Activated naive CD4-positive, alpha-beta T cell treated with anti-CD3 and anti-CD28 coated beads for 36 hours (primary cell): Measurements from ENCODE around the gene TMEM125. TPM values are rescaled to one million over a fixed set of nuclear protein-coding genes. Genes with fewer than 3 reads are reported as not detected.

Experiments
- CTCF ChIA-PET: fragments of 350-600 bp; sonication (Branson Sonifier 250); formaldehyde crosslinking; loops from one replicate; lab custom pipeline; 2021; ENCODE audit warnings: antibody characterized with exemption; lab: Charles Lee
- DNase-seq: peaks from one replicate; pipeline ENCODE4 v3.0.0-alpha.2; 2020
- H3K27ac Mint-ChIP-seq: one replicate; pipeline ENCODE4 v1.8.0; 2021; ENCODE audit warnings: mild to moderate bottlenecking, mixed read lengths
- H3K27me3 Mint-ChIP-seq: one replicate; pipeline ENCODE4 v1.8.0; 2021; ENCODE audit warnings: low read depth, mixed read lengths
- H3K36me3 Mint-ChIP-seq: one replicate; pipeline ENCODE4 v1.8.0; 2021; ENCODE audit warnings: low read depth, mixed read lengths
- H3K4me1 Mint-ChIP-seq: one replicate; pipeline ENCODE4 v1.8.0; 2021; ENCODE audit warnings: low read depth, mixed read lengths
- H3K4me3 Mint-ChIP-seq: one replicate; pipeline ENCODE4 v1.8.0; 2021; ENCODE audit warnings: mild to moderate bottlenecking, moderate library complexity, mixed read lengths
- H3K9me3 Mint-ChIP-seq: one replicate; pipeline ENCODE4 v1.8.0; 2021; ENCODE audit warnings: mixed read lengths
- intact Hi-C: fragments of 100-400 bp; cut with micrococcal nuclease; formaldehyde crosslinking; loops from one replicate; pipeline ENCODE4 v1.15.1; 2023
- total RNA-seq, 2 experiments: library from RNA; stranded (reverse); gene quantifications; one replicate each; pipeline ENCODE4 v1.2.3, GENCODE V29; 2021

The TMEM125 gene
- total RNA-seq, 2 experiments from 2014 or later = 0.21 TPM; not detected in 1

- CTCF ChIA-PET = no interaction called here
- DNase-seq = peak; percentile 35
Observed at GRCh38 chr1:43270421-43271095, 775 bp downstream of the TMEM125 start.

GRCh38 chr1:43271186-43272118 is 1.7 kb downstream of the TMEM125 start:
- no peak overlapping the region for H3K4me3 Mint-ChIP-seq
- H3K27ac Mint-ChIP-seq = no peak overlapping the region
- DNase-seq = no peak
- CTCF ChIA-PET = no interaction called here
- peaks cover 3% of the 10 kb centered on the region for H3K27me3 Mint-ChIP-seq
- H3K9me3 Mint-ChIP-seq = peaks cover 4% of the 10 kb centered on the region
- H3K36me3 Mint-ChIP-seq = peaks cover 2% of the 10 kb centered on the region
- intact Hi-C loops = loop anchor here (5.0 kb wide), 1 partner anchor 381 kb away; the partner anchor contains the start of gene KDM4A
- H3K4me1 Mint-ChIP-seq = peaks cover 28% of the 10 kb centered on the region

More at GRCh38 chr1:43270421-43271095, 775 bp downstream of the TMEM125 start:
- intact Hi-C loops = loop anchor here (5.0 kb wide), 1 partner anchor 382 kb away; the partner anchor contains the start of gene KDM4A
- H3K36me3 Mint-ChIP-seq = peaks cover 2% of the 10 kb centered on the region
- peaks cover 5% of the 10 kb centered on the region for H3K27me3 Mint-ChIP-seq
- H3K27ac Mint-ChIP-seq = no peak overlapping the region
- H3K4me1 Mint-ChIP-seq = peaks cover 28% of the 10 kb centered on the region
- peaks cover 4% of the 10 kb centered on the region for H3K9me3 Mint-ChIP-seq
- H3K4me3 Mint-ChIP-seq = peak overlapping the region; percentile 40

- intact Hi-C loops = loop anchor here (5.0 kb wide), 1 partner anchor 380 kb away; the partner anchor contains the start of gene KDM4A
- H3K9me3 Mint-ChIP-seq = peaks cover 4% of the 10 kb centered on the region
- CTCF ChIA-PET = no interaction called here
- DNase-seq = no peak
- H3K4me3 Mint-ChIP-seq = no peak overlapping the region
- peaks cover 2% of the 10 kb centered on the region for H3K36me3 Mint-ChIP-seq
- H3K27ac Mint-ChIP-seq = no peak overlapping the region
- peaks cover 3% of the 10 kb centered on the region for H3K27me3 Mint-ChIP-seq
- peaks cover 28% of the 10 kb centered on the region for H3K4me1 Mint-ChIP-seq
Observed at GRCh38 chr1:43272161-43272560, 2.4 kb downstream of the TMEM125 start.

GRCh38 chr1:43272576-43273571 is 3.1 kb downstream of the TMEM125 start:
- CTCF ChIA-PET = no interaction called here
- intact Hi-C loops = loop anchor here (5.0 kb wide), 1 partner anchor 379 kb away; the partner anchor contains the start of gene KDM4A
- peaks cover 3% of the 10 kb centered on the region for H3K27me3 Mint-ChIP-seq
- peaks cover 28% of the 10 kb centered on the region for H3K4me1 Mint-ChIP-seq
- no peak overlapping the region for H3K27ac Mint-ChIP-seq
- H3K9me3 Mint-ChIP-seq = peaks cover 4% of the 10 kb centered on the region
- peaks cover 2% of the 10 kb centered on the region for H3K36me3 Mint-ChIP-seq
- H3K4me3 Mint-ChIP-seq = no peak overlapping the region
- no peak for DNase-seq

GRCh38 chr1:43273708-43274107 is 3.9 kb downstream of the TMEM125 start:
- Mint-ChIP-seq H3K9me3 (peaks cover 4% of the 10 kb centered on the region), H3K27ac (no peak overlapping the region), H3K4me1 (peaks cover 28% of the 10 kb centered on the region), H3K27me3 (peaks cover 3% of the 10 kb centered on the region), H3K4me3 (no peak overlapping the region), H3K36me3 (peaks cover 2% of the 10 kb centered on the region)
- CTCF ChIA-PET = no interaction called here
- DNase-seq = no peak
- intact Hi-C loops = loop anchor here (5.0 kb wide), 1 partner anchor 379 kb away; the partner anchor contains the start of gene KDM4A

GRCh38 chr1:43274125-43274803 is 4.5 kb downstream of the TMEM125 start:
- CTCF ChIA-PET = interaction anchor here (0.6 kb wide), 1 partner anchor 250 kb away, joined by 4 read pairs; no protein-coding TSS in a partner anchor
- Mint-ChIP-seq H3K4me1 (peaks cover 28% of the 10 kb centered on the region), H3K4me3 (peak overlapping the region; percentile 57), H3K27me3 (peaks cover 3% of the 10 kb centered on the region), H3K27ac (peak overlapping the region; percentile 77), H3K9me3 (peaks cover 4% of the 10 kb centered on the region), H3K36me3 (peaks cover 2% of the 10 kb centered on the region)
- DNase-seq = peak; percentile 78
- intact Hi-C loops = loop anchor here (5.0 kb wide), 1 partner anchor 378 kb away; the partner anchor contains the start of gene KDM4A

GRCh38 chr1:43274804-43275180 is 5.0 kb downstream of the TMEM125 start:
- CTCF ChIA-PET = interaction anchor here (0.6 kb wide), 1 partner anchor 249 kb away, joined by 4 read pairs; no protein-coding TSS in a partner anchor
- Mint-ChIP-seq H3K27ac (peak overlapping the region; percentile 77), H3K9me3 (peaks cover 4% of the 10 kb centered on the region), H3K4me3 (peak overlapping the region; percentile 57), H3K4me1 (peaks cover 28% of the 10 kb centered on the region), H3K27me3 (peaks cover 3% of the 10 kb centered on the region), H3K36me3 (peaks cover 2% of the 10 kb centered on the region)
- intact Hi-C loops = loop anchor here (5.0 kb wide), 1 partner anchor 378 kb away; the partner anchor contains the start of gene KDM4A
- no peak for DNase-seq

GRCh38 chr1:43275826-43276620 is 6.2 kb downstream of the TMEM125 start:
- no peak overlapping the region for H3K27ac Mint-ChIP-seq

GRCh38 chr1:43276673-43277072 is 6.9 kb downstream of the TMEM125 start:
- Mint-ChIP-seq H3K4me1 (peaks cover 12% of the 10 kb centered on the region), H3K36me3 (peaks cover 2% of the 10 kb centered on the region), H3K27ac (no peak overlapping the region), H3K27me3 (peaks cover under 1% of the 10 kb centered on the region), H3K9me3 (peaks cover 4% of the 10 kb centered on the region), H3K4me3 (no peak overlapping the region)
- DNase-seq = no peak
- CTCF ChIA-PET = no interaction called here
- intact Hi-C loops = no loop called here

More at GRCh38 chr1:43275826-43276620, 6.2 kb downstream of the TMEM125 start:
- CTCF ChIA-PET = no interaction called here
- intact Hi-C loops = no loop called here
- peaks cover 2% of the 10 kb centered on the region for H3K36me3 Mint-ChIP-seq
- no peak for DNase-seq
- H3K4me1 Mint-ChIP-seq = peaks cover 18% of the 10 kb centered on the region
- peaks cover 4% of the 10 kb centered on the region for H3K9me3 Mint-ChIP-seq
- H3K27me3 Mint-ChIP-seq = peaks cover 3% of the 10 kb centered on the region
- no peak overlapping the region for H3K4me3 Mint-ChIP-seq

GRCh38 chr1:43277116-43277876 is 7.5 kb downstream of the TMEM125 start:
- H3K4me3 Mint-ChIP-seq = no peak overlapping the region
- DNase-seq = no peak
- H3K27ac Mint-ChIP-seq = no peak overlapping the region
- H3K4me1 Mint-ChIP-seq = peaks cover 12% of the 10 kb centered on the region
- peaks cover 4% of the 10 kb centered on the region for H3K9me3 Mint-ChIP-seq
- CTCF ChIA-PET = no interaction called here
- intact Hi-C loops = no loop called here
- no peaks in the 10 kb centered on the region for H3K27me3 Mint-ChIP-seq
- peaks cover 2% of the 10 kb centered on the region for H3K36me3 Mint-ChIP-seq
